Measurements from ENCODE around the gene ADAMTS14. TPM values are rescaled to one million over a fixed set of nuclear protein-coding genes. Genes with fewer than 3 reads are reported as not detected.
A peak's percentile ranks its signal among the peaks of the same experiment; 100 is the strongest.
"Not testable (repeated sequence)": the region's sequence is repeated elsewhere in the genome, so short reads cannot be mapped to it uniquely, and the experiment has no call there.

Gene ADAMTS14
- 0.19 and 0.30 TPM in 2 replicates for total RNA-seq
- long read RNA-seq, result 0 reads

DNA sequence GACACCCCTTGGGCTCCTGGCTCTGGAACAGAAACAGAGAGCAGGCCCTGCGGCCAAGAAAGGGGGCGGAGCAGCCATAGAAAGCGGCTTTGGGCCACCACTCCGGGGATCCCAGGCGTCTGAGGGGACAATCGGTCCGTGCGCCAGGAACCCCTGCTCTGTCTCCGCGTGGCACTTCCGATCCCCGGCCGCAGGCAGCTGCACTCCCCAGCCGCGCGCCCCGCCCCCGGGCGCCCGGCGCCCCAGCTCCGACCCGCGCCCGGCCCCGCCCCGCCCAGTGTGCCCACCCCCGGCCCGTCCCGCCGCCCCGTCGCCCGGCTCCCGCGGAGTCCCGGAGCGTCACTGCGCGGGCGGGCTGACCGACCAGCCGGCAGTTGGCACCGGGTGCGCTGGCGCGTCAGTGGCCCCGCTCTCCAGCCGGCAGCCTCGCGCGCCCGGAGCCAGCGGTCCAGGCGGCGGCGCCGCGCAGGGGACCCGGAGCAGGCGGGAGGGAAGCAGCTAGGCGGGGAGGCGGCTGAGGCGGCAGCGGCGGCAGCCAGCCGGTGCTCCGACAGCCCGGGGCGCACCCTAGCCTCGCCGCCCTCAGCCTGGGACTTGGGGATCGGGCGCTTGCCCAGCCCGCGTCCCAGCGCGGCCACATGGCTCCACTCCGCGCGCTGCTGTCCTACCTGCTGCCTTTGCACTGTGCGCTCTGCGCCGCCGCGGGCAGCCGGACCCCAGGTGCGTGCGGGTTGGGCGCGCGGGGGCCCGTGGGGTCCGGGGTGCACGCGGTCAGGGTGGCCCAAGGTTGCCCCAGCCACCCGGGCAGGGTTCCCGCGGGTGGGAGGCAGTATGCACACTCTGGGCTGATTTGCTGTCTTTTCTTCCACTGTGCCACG, at the start of gene ADAMTS14:
Gene ADAMTS14, plus strand, starts transcription at position 342 of the 878 bp plus-strand sequence. Its CDS starts 297 bp downstream, at position 639.
- H3K27ac Mint-ChIP-seq (ENCODE audit: unreplicated experiment), result no peak within 1 kb of the TSS
- H3K4me1 Mint-ChIP-seq, result peaks cover 24% of the 10 kb centered on the region
- DNase-seq (ENCODE audit: low read depth, low spot score), result peak; percentile 24
- H3K27me3 Mint-ChIP-seq (ENCODE audit: low read depth), result peaks cover 57% of the 10 kb centered on the region
- no peaks in the 10 kb centered on the region for H3K9me3 Mint-ChIP-seq
- TF ChIP-seq, protein P1, sequence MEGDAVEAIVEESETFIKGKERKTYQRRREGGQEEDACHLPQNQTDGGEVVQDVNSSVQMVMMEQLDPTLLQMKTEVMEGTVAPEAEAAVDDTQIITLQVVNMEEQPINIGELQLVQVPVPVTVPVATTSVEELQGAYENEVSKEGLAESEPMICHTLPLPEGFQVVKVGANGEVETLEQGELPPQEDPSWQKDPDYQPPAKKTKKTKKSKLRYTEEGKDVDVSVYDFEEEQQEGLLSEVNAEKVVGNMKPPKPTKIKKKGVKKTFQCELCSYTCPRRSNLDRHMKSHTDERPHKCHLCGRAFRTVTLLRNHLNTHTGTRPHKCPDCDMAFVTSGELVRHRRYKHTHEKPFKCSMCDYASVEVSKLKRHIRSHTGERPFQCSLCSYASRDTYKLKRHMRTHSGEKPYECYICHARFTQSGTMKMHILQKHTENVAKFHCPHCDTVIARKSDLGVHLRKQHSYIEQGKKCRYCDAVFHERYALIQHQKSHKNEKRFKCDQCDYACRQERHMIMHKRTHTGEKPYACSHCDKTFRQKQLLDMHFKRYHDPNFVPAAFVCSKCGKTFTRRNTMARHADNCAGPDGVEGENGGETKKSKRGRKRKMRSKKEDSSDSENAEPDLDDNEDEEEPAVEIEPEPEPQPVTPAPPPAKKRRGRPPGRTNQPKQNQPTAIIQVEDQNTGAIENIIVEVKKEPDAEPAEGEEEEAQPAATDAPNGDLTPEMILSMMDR (conservative IDR thresholded peaks at IDR 0.05), result no peak
- H3K36me3 Mint-ChIP-seq (ENCODE audit: low read depth), result no peaks in the 10 kb centered on the region
- H3K4me3 Mint-ChIP-seq, result peak within 1 kb of the TSS; percentile 72

GRCh38 chr10:70622541-70622940, 49.8 kb upstream of the ADAMTS14 start:
- H3K27ac Mint-ChIP-seq (ENCODE audit: unreplicated experiment), result no peak overlapping the region
- H3K9me3 Mint-ChIP-seq, result peaks cover 8% of the 10 kb centered on the region
- no peaks in the 10 kb centered on the region for H3K4me1 Mint-ChIP-seq
- no peak overlapping the region for H3K4me3 Mint-ChIP-seq
- no peak for DNase-seq (ENCODE audit: low read depth, low spot score)
- H3K27me3 Mint-ChIP-seq (ENCODE audit: low read depth), result peaks cover 8% of the 10 kb centered on the region
- H3K36me3 Mint-ChIP-seq (ENCODE audit: low read depth), result peaks cover 10% of the 10 kb centered on the region
- TF ChIP-seq, protein P1 (conservative IDR thresholded peaks at IDR 0.05), result no peak

DNA sequence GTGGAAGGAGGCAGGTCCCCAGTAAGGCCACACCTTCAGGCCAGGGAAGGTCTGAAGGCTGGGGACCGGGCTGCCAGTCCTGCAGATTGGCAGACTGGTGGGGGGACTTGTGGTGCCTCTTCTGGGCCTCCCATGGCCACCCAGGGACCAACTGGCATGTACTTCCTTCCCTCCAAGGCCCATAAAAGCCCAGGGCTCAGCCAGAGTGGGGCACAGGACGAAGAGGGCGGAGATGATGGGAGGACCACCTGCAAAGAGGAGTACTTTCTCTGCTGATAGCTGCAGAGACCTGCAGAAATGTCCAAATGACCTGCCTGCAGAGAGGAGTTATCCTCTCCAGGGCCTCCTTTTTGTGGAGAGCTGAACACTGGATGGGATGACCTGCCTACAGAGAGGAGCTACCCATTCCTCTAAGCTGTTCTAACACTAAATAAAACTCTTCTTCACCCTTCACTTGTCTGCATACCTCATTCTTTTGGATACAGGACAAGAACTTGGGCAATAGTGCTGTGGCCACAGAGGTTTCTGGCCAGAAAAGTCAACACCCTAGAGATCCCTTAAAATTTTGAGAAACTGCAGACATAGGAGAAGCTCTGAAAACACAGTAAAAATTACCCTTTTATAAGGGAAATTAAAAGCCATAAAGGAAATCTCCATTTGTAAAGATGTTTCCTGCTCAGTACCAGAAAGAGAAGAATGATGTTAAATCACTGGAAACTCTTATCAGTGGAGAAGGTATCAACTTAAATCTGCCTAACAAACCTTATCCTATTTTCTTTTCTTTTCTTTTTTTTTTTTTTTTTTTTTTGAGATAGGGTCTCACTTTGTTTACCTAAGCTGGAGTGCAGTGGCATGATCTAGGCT, 49.1 kb upstream of the ADAMTS14 start:
- Mint-ChIP-seq H3K4me1 (no peaks in the 10 kb centered on the region), H3K9me3 (peaks cover 11% of the 10 kb centered on the region), H3K36me3 (ENCODE audit: low read depth) (peaks cover 13% of the 10 kb centered on the region), H3K27me3 (ENCODE audit: low read depth) (peaks cover 10% of the 10 kb centered on the region), H3K27ac (ENCODE audit: unreplicated experiment) (no peak overlapping the region), H3K4me3 (no peak overlapping the region)
- no peak for DNase-seq (ENCODE audit: low read depth, low spot score)
- TF ChIP-seq, protein P1 (conservative IDR thresholded peaks at IDR 0.05), result no peak

GRCh38 chr10:70626056-70626455, 46.2 kb upstream of the ADAMTS14 start:
- H3K4me3 Mint-ChIP-seq, result no peak overlapping the region
- peaks cover 10% of the 10 kb centered on the region for H3K27me3 Mint-ChIP-seq (ENCODE audit: low read depth)
- no peaks in the 10 kb centered on the region for H3K4me1 Mint-ChIP-seq
- H3K36me3 Mint-ChIP-seq (ENCODE audit: low read depth), result peaks cover 3% of the 10 kb centered on the region
- peaks cover 3% of the 10 kb centered on the region for H3K9me3 Mint-ChIP-seq
- TF ChIP-seq, protein P1 (conservative IDR thresholded peaks at IDR 0.05), result no peak
- no peak for DNase-seq (ENCODE audit: low read depth, low spot score)
- no peak overlapping the region for H3K27ac Mint-ChIP-seq (ENCODE audit: unreplicated experiment)

DNA sequence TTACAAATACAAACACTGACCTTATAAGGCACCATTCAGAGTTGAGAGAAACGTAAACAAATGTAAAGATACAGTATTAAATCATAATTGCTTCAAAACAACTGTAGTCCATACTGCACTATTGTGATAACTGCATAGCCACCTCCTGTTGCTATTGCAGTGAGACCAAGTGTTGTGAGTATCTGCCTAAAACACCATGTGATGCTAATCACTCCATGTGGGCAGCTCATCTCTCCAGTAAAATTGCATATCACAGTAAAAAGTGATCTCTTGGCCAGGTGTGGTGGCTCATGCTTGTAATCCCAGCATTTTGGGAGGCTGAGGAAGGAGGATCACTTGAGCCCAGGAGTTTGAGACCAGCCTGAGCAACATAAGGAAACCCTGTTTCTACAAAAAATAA, 43.0 kb upstream of the ADAMTS14 start:
- H3K9me3 Mint-ChIP-seq, result peaks cover 3% of the 10 kb centered on the region
- no peak overlapping the region for H3K4me3 Mint-ChIP-seq
- no peak overlapping the region for H3K27ac Mint-ChIP-seq (ENCODE audit: unreplicated experiment)
- DNase-seq (ENCODE audit: low read depth, low spot score), result no peak
- H3K27me3 Mint-ChIP-seq (ENCODE audit: low read depth), result peaks cover 13% of the 10 kb centered on the region
- TF ChIP-seq, protein P1 (conservative IDR thresholded peaks at IDR 0.05), result no peak
- peaks cover 3% of the 10 kb centered on the region for H3K36me3 Mint-ChIP-seq (ENCODE audit: low read depth)
- no peaks in the 10 kb centered on the region for H3K4me1 Mint-ChIP-seq

GRCh38 chr10:70631735-70632134, 40.6 kb upstream of the ADAMTS14 start:
- not testable (repeated sequence) for H3K4me3 Mint-ChIP-seq; H3K27me3 Mint-ChIP-seq (ENCODE audit: low read depth); H3K36me3 Mint-ChIP-seq (ENCODE audit: low read depth); H3K4me1 Mint-ChIP-seq; H3K9me3 Mint-ChIP-seq; H3K27ac Mint-ChIP-seq (ENCODE audit: unreplicated experiment); DNase-seq (ENCODE audit: low read depth, low spot score)

Measured in neural crest cell (in vitro differentiated cells).